ENCODE results near the gene PIN1. TPM values are rescaled to one million over a fixed set of nuclear protein-coding genes. Genes with fewer than 3 reads are reported as not detected.
"Not testable (repeated sequence)": the region's sequence is repeated elsewhere in the genome, so short reads cannot be mapped to it uniquely, and the experiment has no call there.

The PIN1 gene
- 10 to 100 TPM; 15.1 to 28.4 (median 22.0) TPM for total RNA-seq
- polyA plus RNA-seq: 10 to 100 TPM; 42.4 to 92.8 TPM

- H3K27ac ChIP-seq: peak within 1 kb of the TSS in 2 of 4 donors; percentile 42 to 56
- no peaks in the 10 kb centered on the region for H3K9me3 ChIP-seq
- ATAC-seq (peak; percentile 97 to 100 (median 98)), DNase-seq (peak; percentile 98 to 100 (median 99)), FAIRE-seq (no peak)
- WGBS, 2 donors: 1% methylated on average over 47 to 73 of the region's 73 CpGs
- intact Hi-C loops (cut with DNase I): no loop called here
- peaks cover 0 to 7% (median 0%) of the 10 kb centered on the region in 3 donors for H3K4me1 ChIP-seq
- peaks cover 0 to 15% (median 0%) of the 10 kb centered on the region in 3 donors for H3K36me3 ChIP-seq
- H3K4me3 ChIP-seq: peak within 1 kb of the TSS; percentile 93 to 94 (median 94)
- TF ChIP-seq CTCF (IDR thresholded peaks at IDR 0.05): peak; percentile 44 to 68 (median 52)
- no peaks in the 10 kb centered on the region for H3K27me3 ChIP-seq
Observed at GRCh38 chr19:9834726-9835506, at the start of gene PIN1. TSS of gene PIN1 (plus strand) at chr19:9835318. CDS start at chr19:9835345, 27 bp downstream.

DNA sequence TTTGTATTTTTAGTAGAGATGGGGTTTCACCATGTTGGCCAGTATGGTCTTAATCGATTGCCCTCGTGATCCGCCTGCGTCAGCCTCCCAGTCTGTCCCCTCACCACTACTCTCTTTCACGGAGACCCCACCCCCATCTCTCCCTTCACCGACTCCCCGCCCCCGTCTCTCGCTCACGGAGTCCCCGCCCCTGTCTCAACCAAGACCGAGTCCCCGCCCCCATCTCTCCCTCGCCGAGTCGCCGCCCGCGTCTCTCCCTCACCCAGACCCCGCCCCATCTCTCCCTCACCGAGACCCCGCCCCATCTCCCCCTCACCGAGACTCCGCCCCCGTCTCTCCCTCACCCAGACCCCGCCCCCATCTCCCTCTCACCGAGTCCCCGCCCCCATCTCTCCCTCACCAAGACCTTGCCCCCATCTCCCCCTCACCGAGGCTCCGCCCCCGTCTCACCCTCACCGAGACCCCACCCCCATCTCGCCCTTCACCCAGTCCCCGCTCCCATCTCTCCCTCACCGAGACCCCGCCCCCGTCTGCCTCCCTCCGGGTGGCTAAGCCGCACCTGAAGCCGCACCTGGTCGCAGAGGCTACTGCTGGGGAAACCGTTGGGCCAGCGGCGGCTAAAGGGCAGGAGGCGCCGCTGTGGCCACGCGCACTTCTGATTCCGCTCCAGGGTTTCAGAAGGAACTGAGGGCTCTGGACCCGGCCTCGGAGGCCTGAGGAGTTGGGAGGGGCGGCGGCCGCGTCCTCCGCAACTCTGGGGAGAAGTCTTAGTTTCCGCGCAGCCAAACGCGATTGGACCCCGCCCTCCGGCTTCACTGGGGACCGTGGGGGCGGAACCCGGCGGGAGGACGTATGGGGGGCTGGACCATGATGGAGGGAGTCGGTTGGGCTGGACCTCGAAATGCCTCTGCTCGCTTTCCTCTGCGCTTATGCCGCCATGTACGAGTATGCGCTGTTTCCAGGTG is 49.5 kb upstream of the PIN1 start:
- Histone ChIP-seq H3K36me3 (no peaks in the 10 kb centered on the region), H3K27me3 (no peaks in the 10 kb centered on the region), H3K9me3 (no peaks in the 10 kb centered on the region), H3K27ac (peak overlapping the region; percentile 84 to 98 (median 92)), H3K4me1 (peaks cover 0 to 7% (median 4%) of the 10 kb centered on the region in 3 donors), H3K4me3 (peak overlapping the region; percentile 34 to 72 (median 54))
- intact Hi-C loops (cut with DNase I): loop anchor here in 2 of 3 donors (5.0 to 10.0 kb wide), 2 partner anchors 158 to 581 kb away; no protein-coding TSS in a partner anchor
- no peak for TF ChIP-seq CTCF (IDR thresholded peaks at IDR 0.05)
- FAIRE-seq (no peak), DNase-seq (peak; percentile 89 to 100 (median 97)), ATAC-seq (peak; percentile 90 to 93 (median 92))
- WGBS, 2 donors: 1 to 2% methylated on average over 70 to 74 of the region's 74 CpGs

GRCh38 chr19:9786342-9786741 is 48.8 kb upstream of the PIN1 start:
- H3K9me3 ChIP-seq: no peaks in the 10 kb centered on the region
- FAIRE-seq: no peak
- no peak for ATAC-seq
- no peaks in the 10 kb centered on the region for H3K27me3 ChIP-seq
- DNase-seq: peak in 1 of 6 donors; percentile 41
- TF ChIP-seq CTCF (IDR thresholded peaks at IDR 0.05): no peak
- intact Hi-C loops (cut with DNase I): loop anchor here in 2 of 3 donors (5.0 to 10.0 kb wide), 2 partner anchors 159 to 582 kb away; no protein-coding TSS in a partner anchor
- no peaks in the 10 kb centered on the region for H3K36me3 ChIP-seq
- WGBS, 2 donors: 41 to 44% methylated on average over 9 of the region's 9 CpGs
- peak overlapping the region; percentile 84 to 98 (median 92) for H3K27ac ChIP-seq
- H3K4me3 ChIP-seq: peak overlapping the region; percentile 34 to 72 (median 54)
- peaks cover 0 to 7% (median 4%) of the 10 kb centered on the region in 3 donors for H3K4me1 ChIP-seq

GRCh38 chr19:9786819-9787218 is 48.3 kb upstream of the PIN1 start:
- H3K9me3 ChIP-seq: no peaks in the 10 kb centered on the region
- FAIRE-seq (no peak), DNase-seq (no peak), ATAC-seq (no peak)
- H3K27me3 ChIP-seq: no peaks in the 10 kb centered on the region
- H3K27ac ChIP-seq: peak overlapping the region in 1 of 4 donors; percentile 98
- peaks cover 0 to 7% (median 4%) of the 10 kb centered on the region in 3 donors for H3K4me1 ChIP-seq
- intact Hi-C loops (cut with DNase I): loop anchor here in 2 of 3 donors (5.0 to 10.0 kb wide), 2 partner anchors 160 to 582 kb away; no protein-coding TSS in a partner anchor
- 91 to 92% methylated on average over 8 of the region's 8 CpGs for WGBS, 2 donors
- TF ChIP-seq CTCF (IDR thresholded peaks at IDR 0.05): no peak
- no peak overlapping the region for H3K4me3 ChIP-seq
- no peaks in the 10 kb centered on the region for H3K36me3 ChIP-seq

GRCh38 chr19:9788604-9789003 is 46.5 kb upstream of the PIN1 start:
- not testable (repeated sequence) for ATAC-seq, H3K36me3 ChIP-seq, H3K9me3 ChIP-seq, H3K4me3 ChIP-seq, FAIRE-seq, H3K27ac ChIP-seq, DNase-seq, H3K27me3 ChIP-seq, H3K4me1 ChIP-seq
- WGBS, 2 donors: 87 to 91% methylated on average over 13 of the region's 13 CpGs
- intact Hi-C loops (cut with DNase I): loop anchor here in 2 of 3 donors (5.0 to 10.0 kb wide), 2 partner anchors 161 to 584 kb away; no protein-coding TSS in a partner anchor
